Stimulated activated memory B cell treated with anti-CD40 and anti-IgM and Interleukin-4, amounts not matched to agents 10 μg/mL and 1 μg/mL and 100 μg/mL, for 72 hours (primary cell): ENCODE data around the gene LMAN1L.

Source experiments
- ATAC-seq: fragments of 150-1000 bp; cut with Tn5 transposase; 2 replicates; pipeline ENCODE4 v1.10.0; 2021
- H3K27ac Mint-ChIP-seq: one replicate; pipeline ENCODE4 v1.8.0; 2022; ENCODE audit warnings: mild to moderate bottlenecking, mixed read lengths
- H3K27me3 Mint-ChIP-seq: one replicate; pipeline ENCODE4 v1.8.0; 2022; ENCODE audit warnings: mixed read lengths
- H3K36me3 Mint-ChIP-seq: one replicate; pipeline ENCODE4 v1.8.0; 2022; ENCODE audit warnings: mixed read lengths
- H3K4me1 Mint-ChIP-seq: one replicate; pipeline ENCODE4 v1.8.0; 2022; ENCODE audit warnings: mixed read lengths
- H3K4me3 Mint-ChIP-seq: one replicate; pipeline ENCODE4 v1.8.0; 2022; ENCODE audit warnings: mild to moderate bottlenecking, moderate library complexity, mixed read lengths
- H3K9me3 Mint-ChIP-seq: one replicate; pipeline ENCODE4 v1.8.0; 2022; ENCODE audit warnings: mixed read lengths

Gene LMAN1L

DNA sequence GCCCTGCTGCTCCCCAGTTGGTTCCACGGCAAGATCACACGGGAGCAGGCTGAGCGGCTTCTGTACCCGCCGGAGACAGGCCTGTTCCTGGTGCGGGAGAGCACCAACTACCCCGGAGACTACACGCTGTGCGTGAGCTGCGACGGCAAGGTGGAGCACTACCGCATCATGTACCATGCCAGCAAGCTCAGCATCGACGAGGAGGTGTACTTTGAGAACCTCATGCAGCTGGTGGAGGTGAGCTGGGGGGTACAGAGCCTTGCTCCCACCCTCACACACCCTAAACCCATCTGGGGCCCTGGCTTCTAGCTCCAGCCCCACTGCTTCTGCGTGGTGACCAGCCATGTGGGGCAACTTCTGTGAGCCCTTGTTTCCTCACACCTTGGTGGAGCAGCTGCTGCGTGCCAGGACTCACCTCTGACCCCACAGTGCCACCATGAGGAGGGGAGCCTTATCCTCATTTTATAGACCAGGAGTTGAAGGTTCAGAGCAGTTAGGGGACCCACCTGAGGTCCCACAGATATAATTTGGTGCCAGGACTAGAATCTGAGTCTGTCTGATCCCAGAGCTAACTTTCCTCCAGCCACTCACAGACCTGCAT is 13.3 kb upstream of the LMAN1L start:
- peak; percentile 50 for ATAC-seq
- H3K36me3 Mint-ChIP-seq, result peaks cover 64% of the 10 kb centered on the region
- H3K4me3 Mint-ChIP-seq, result no peak overlapping the region
- peak overlapping the region; percentile 88 for H3K27ac Mint-ChIP-seq
- peaks cover 71% of the 10 kb centered on the region for H3K4me1 Mint-ChIP-seq
- H3K9me3 Mint-ChIP-seq, result no peaks in the 10 kb centered on the region
- no peaks in the 10 kb centered on the region for H3K27me3 Mint-ChIP-seq

DNA sequence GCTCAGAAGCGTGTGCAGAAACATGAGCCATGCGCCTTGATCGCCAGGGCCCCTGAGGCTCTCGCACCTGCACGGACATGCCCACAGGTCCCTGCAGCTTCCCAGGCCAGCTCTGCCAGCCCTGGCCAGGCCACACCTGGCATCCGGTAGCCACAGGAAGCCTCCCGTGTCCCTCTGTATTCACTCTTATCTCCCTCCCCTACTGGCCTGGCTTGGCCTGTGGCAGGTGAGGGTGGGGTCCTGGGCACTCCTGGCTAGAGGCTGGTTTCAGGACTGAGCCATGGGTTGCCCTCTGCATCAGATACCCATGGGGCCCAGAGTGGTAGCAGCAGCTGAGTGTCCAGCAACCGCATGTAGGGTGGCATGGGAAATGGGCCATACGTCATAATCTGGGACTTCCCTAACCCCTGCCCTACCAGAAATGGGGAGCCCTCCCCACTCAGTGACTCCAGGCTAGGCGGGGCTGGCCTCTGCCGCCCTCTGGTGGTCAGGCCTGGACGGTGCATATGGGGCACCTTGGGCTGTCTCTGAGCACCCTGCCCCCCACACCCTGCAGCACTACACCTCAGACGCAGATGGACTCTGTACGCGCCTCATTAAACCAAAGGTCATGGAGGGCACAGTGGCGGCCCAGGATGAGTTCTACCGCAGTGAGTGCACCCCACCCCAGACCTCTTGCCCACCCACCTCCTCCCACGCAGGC is 12.6 kb upstream of the LMAN1L start:
- H3K4me3 Mint-ChIP-seq, result peak overlapping the region; percentile 18
- H3K27ac Mint-ChIP-seq, result peak overlapping the region; percentile 88
- H3K36me3 Mint-ChIP-seq, result peaks cover 70% of the 10 kb centered on the region
- ATAC-seq, result peak; percentile 95
- peaks cover 70% of the 10 kb centered on the region for H3K4me1 Mint-ChIP-seq
- no peaks in the 10 kb centered on the region for H3K27me3 Mint-ChIP-seq
- H3K9me3 Mint-ChIP-seq, result no peaks in the 10 kb centered on the region

DNA sequence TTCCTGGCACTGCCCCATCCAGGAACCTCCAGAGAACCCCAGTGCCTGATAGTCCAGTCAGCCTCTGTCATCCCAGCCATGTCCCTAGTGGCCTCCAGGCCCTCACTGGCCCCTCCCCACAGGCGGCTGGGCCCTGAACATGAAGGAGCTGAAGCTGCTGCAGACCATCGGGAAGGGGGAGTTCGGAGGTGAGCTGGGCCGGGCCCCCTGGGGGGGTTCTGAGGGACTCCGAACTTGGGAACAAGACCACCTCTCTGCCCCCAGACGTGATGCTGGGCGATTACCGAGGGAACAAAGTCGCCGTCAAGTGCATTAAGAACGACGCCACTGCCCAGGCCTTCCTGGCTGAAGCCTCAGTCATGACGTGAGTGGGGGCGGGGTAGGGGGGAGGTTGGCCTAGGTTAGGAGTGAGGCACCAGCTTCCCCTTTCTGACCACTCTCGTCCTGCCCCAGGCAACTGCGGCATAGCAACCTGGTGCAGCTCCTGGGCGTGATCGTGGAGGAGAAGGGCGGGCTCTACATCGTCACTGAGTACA is 12.0 kb upstream of the LMAN1L start:
- ATAC-seq, result peak; percentile 56
- peaks cover 71% of the 10 kb centered on the region for H3K36me3 Mint-ChIP-seq
- H3K9me3 Mint-ChIP-seq, result no peaks in the 10 kb centered on the region
- peaks cover 65% of the 10 kb centered on the region for H3K4me1 Mint-ChIP-seq
- H3K27me3 Mint-ChIP-seq, result no peaks in the 10 kb centered on the region
- H3K27ac Mint-ChIP-seq, result peak overlapping the region; percentile 88
- H3K4me3 Mint-ChIP-seq, result peak overlapping the region; percentile 18

DNA sequence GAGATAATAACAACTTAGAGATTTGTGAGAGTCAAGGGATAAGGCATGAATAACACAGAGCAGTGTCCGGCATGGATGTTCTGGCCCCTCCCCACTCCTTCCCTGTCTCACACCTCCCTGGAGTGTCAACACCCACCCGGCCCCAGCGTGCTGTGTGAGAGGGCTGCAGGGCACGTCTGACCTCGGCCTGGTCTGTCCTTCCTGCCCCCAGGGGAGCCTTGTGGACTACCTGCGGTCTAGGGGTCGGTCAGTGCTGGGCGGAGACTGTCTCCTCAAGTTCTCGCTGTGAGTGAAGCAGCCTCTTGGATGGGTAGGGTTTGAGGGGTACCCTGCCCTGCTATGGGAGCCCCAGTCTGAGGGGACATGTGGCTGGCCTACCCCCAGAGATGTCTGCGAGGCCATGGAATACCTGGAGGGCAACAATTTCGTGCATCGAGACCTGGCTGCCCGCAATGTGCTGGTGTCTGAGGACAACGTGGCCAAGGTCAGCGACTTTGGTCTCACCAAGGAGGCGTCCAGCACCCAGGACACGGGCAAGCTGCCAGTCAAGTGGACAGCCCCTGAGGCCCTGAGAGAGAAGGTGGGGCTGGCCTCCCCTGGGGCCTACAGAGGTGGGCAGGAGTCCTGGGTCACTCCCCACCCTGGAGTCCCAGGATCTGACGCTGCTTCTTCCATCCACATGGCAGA is 11.2 kb upstream of the LMAN1L start:
- Mint-ChIP-seq H3K4me1 (peaks cover 60% of the 10 kb centered on the region), H3K27ac (peak overlapping the region; percentile 88), H3K4me3 (no peak overlapping the region), H3K36me3 (peaks cover 64% of the 10 kb centered on the region), H3K9me3 (no peaks in the 10 kb centered on the region), H3K27me3 (no peaks in the 10 kb centered on the region)
- no peak for ATAC-seq

DNA sequence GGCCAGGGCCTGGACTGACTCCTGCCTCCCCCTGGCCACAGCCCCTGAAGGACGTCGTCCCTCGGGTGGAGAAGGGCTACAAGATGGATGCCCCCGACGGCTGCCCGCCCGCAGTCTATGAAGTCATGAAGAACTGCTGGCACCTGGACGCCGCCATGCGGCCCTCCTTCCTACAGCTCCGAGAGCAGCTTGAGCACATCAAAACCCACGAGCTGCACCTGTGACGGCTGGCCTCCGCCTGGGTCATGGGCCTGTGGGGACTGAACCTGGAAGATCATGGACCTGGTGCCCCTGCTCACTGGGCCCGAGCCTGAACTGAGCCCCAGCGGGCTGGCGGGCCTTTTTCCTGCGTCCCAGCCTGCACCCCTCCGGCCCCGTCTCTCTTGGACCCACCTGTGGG is 10.3 kb upstream of the LMAN1L start:
- H3K36me3 Mint-ChIP-seq, result peaks cover 64% of the 10 kb centered on the region
- H3K4me1 Mint-ChIP-seq, result peaks cover 65% of the 10 kb centered on the region

DNA sequence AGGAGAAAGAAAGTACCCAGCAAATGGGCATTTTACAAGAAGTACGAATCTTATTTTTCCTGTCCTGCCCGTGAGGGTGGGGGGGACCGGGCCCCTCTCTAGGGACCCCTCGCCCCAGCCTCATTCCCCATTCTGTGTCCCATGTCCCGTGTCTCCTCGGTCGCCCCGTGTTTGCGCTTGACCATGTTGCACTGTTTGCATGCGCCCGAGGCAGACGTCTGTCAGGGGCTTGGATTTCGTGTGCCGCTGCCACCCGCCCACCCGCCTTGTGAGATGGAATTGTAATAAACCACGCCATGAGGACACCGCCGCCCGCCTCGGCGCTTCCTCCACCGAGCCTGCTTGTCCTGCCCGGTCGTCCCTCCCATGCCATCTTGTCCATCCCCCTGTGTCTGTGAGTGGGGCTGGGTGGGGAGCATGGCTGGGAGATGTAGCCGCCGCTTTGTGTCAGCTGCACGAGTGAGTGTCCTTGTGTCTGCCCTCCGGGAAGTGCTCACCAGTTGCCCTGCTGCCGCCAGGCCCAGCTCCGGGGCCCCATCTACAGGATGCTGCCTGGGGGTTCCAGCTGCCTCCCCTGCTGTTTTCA is 9.7 kb upstream of the LMAN1L start:
- Mint-ChIP-seq H3K27ac (no peak overlapping the region), H3K36me3 (peaks cover 62% of the 10 kb centered on the region), H3K9me3 (no peaks in the 10 kb centered on the region), H3K27me3 (no peaks in the 10 kb centered on the region), H3K4me3 (no peak overlapping the region), H3K4me1 (peaks cover 65% of the 10 kb centered on the region)
- no peak for ATAC-seq

More for the DNA sequence above, 10.3 kb upstream of the LMAN1L start:
- no peak overlapping the region for H3K27ac Mint-ChIP-seq
- H3K9me3 Mint-ChIP-seq, result no peaks in the 10 kb centered on the region
- H3K4me3 Mint-ChIP-seq, result no peak overlapping the region
- H3K27me3 Mint-ChIP-seq, result no peaks in the 10 kb centered on the region
- ATAC-seq, result no peak

DNA sequence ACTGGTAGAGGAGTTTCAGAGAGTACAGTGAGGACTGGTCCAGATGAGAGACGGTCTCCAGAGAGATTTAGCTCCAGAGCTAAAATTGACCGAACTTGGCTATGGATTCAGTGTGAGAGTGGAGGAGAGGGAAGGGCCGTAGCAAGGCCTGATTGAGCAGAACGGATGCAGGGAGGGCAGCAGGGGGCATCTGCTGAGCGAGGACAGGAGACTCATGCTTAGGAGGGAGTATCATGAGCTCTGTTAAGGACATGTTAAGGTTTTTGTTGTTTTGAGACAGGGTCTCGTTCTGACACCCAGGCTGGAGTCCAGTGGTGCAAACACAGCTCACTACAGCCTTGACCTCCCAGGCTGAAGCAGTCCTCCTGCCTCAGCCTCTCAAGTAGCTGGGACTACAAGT is 7.7 kb upstream of the LMAN1L start:
- Mint-ChIP-seq H3K4me3 (peak overlapping the region; percentile 2), H3K27me3 (no peaks in the 10 kb centered on the region), H3K4me1 (peaks cover 63% of the 10 kb centered on the region), H3K9me3 (no peaks in the 10 kb centered on the region), H3K27ac (peak overlapping the region; percentile 44), H3K36me3 (peaks cover 45% of the 10 kb centered on the region)
- no peak for ATAC-seq

DNA sequence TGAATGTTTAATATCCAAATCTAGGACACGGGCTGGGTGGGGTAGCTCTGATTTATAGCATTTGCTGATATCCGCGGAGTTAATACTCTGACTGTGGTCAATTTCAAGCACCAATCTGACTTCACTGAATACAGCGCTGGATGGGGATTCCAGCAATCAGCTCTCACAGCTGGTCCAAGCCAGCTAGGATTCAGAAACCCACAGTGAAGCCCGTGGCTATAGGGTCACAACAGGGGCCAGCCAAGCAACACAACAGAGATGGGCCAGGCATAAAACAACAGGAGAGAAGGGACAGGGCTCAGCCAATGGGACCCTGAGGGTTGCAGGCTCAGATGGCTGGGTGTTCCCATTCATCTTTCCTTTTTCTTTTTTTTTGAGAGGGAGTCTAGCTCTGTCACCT is 5.4 kb upstream of the LMAN1L start:
- Mint-ChIP-seq H3K9me3 (no peaks in the 10 kb centered on the region), H3K27ac (peak overlapping the region; percentile 77), H3K4me1 (peaks cover 47% of the 10 kb centered on the region), H3K27me3 (no peaks in the 10 kb centered on the region), H3K4me3 (peak overlapping the region; percentile 32), H3K36me3 (peaks cover 25% of the 10 kb centered on the region)
- peak; percentile 6 for ATAC-seq

DNA sequence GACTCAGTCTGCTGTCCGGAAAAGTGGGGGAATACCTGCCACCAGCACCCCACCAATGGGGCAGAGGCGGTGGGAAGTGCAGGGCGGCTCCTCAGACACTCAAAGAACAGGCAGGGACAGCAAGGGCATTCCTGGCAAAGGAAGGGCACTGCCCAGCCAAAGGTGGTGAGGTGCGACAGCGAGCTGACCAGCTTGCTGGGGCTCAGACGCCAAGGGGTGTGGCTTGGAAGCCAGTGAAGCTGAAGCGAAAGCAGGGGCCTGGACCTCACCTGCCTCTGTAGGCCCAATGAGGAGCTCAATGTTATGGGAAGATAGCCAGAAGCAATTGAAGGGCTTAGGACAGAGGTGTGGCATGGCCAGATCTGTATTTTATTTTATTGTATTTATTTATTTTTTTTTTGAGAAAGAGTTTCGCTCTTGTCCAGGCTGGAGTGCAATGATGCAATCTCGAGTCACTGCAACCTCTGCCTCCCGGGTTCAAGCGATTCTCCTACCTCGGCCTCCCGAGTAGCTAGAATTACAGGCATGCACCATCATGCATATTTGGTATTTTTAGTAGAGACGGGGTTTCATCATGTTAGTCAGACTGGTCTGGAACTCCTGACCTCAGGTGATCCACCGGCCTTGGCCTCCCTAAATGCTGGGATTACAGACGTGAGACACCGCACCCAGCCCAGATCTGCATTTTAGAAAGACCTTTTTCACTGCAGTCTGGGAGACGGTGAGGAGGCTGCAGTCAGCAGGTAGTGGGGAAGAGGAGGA is 4.4 kb upstream of the LMAN1L start:
- Mint-ChIP-seq H3K4me3 (no peak overlapping the region), H3K36me3 (peaks cover 16% of the 10 kb centered on the region), H3K27ac (peak overlapping the region; percentile 77), H3K4me1 (peaks cover 47% of the 10 kb centered on the region), H3K9me3 (no peaks in the 10 kb centered on the region), H3K27me3 (no peaks in the 10 kb centered on the region)
- peak; percentile 5 for ATAC-seq

DNA sequence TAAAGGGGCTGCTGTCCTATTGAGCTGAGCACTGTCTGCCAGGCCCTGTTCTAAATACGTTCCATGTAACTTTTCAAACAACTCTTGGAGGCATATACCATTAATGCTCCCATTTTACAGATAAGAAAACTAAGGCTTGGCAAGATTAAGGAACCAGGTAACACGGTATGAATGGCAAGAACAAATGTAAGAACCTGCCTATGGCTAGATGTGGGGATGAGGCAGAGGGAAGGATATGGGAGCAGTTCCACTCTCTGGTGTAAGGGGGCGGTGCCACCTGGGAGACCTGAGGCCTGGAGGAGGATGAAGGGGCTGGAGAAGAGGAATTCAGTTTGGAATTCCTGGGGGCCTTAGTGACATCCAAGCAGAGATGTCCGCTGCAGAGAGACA is 3.8 kb upstream of the LMAN1L start:
- H3K36me3 Mint-ChIP-seq, result peaks cover 13% of the 10 kb centered on the region
- H3K9me3 Mint-ChIP-seq, result no peaks in the 10 kb centered on the region
- no peak overlapping the region for H3K4me3 Mint-ChIP-seq
- H3K4me1 Mint-ChIP-seq, result peaks cover 47% of the 10 kb centered on the region
- H3K27ac Mint-ChIP-seq, result peak overlapping the region; percentile 77
- no peaks in the 10 kb centered on the region for H3K27me3 Mint-ChIP-seq
- no peak for ATAC-seq

DNA sequence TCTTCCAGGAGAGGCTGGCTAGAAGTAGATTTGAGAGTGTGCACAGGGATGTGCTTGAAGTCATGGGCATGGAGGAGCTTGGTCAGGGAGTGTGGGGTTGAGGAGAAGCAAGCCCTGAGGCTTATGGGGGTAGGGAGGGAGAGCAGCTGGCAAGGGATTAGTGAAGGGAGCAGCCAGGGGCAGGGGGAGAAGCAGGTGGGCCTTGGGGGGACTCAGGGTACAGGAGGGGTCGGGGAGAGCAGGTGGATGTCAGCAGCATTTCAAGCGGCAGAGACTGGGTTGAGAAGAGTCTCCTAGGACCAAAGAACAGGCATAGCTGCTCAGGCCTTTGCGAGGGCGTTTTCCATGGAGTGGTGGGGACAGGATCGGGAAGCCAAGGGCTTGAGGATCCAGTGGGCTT is 3.4 kb upstream of the LMAN1L start:
- no peak overlapping the region for H3K4me3 Mint-ChIP-seq
- no peak for ATAC-seq
- peaks cover 8% of the 10 kb centered on the region for H3K36me3 Mint-ChIP-seq
- H3K9me3 Mint-ChIP-seq, result no peaks in the 10 kb centered on the region
- H3K27me3 Mint-ChIP-seq, result no peaks in the 10 kb centered on the region
- H3K4me1 Mint-ChIP-seq, result peaks cover 44% of the 10 kb centered on the region
- peak overlapping the region; percentile 77 for H3K27ac Mint-ChIP-seq

DNA sequence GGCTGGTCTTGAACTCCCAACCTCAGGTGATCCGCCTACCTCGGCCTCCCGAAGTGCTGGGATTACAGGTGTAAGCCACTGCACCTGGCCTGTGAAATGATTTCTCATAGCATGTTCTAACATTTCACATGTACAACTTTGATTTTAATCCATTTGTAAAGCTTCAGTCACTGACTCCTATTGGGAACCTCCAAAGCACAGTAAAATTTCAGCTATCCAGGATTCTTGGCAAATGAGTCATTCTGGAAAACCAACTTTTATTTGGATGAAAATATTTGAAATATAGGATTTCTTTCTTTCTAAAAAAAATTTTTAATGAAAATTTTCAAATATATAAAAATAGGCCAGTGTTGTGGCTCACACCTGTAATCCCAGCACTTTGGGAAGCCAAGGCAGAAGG is 2.7 kb upstream of the LMAN1L start:
- no peak overlapping the region for H3K27ac Mint-ChIP-seq
- H3K27me3 Mint-ChIP-seq, result no peaks in the 10 kb centered on the region
- H3K9me3 Mint-ChIP-seq, result no peaks in the 10 kb centered on the region
- no peak overlapping the region for H3K4me3 Mint-ChIP-seq
- no peak for ATAC-seq
- peaks cover 38% of the 10 kb centered on the region for H3K4me1 Mint-ChIP-seq
- H3K36me3 Mint-ChIP-seq, result peaks cover 1% of the 10 kb centered on the region

DNA sequence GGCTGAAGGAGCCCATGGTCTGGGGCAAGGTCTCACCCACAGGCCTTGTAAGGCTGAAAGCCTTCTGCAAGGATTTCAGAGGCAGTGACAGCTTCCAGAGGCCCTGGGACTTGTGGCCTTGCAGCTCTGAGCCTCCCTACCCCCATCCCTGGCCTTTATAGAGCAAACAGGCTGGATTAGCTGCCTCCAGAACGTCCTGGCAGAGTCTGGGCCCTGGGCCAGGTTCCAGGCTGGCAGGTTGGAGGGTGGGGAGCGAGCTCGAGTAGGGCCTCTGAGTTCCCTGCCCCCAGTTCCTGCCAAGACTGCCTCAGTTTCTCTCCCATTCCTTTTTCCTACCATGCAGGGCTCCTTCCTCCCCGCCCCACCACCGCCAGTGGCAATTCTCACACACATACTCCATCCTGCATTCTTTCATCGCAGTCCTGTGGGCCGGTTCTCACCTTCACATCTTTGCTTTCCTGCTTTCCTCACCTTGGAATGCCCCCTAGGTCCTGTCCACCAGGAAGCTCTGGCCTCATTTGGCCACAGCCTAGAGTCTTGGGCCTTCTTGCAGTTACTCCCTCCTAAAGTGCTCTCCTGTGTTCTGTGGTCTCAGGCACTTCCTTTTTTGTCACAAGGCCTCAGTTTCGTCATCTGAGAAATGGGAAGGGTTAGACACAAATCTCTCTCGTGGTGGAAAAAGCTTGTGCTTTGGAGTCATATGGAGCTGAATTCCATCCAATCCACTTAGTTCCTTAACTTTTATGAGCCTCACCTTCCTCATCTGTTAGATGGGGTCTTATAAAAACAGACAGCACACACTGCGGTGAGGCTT is 2.7 kb downstream of the LMAN1L start:
- Mint-ChIP-seq H3K4me1 (peaks cover 36% of the 10 kb centered on the region), H3K36me3 (no peaks in the 10 kb centered on the region), H3K9me3 (no peaks in the 10 kb centered on the region), H3K4me3 (no peak overlapping the region), H3K27ac (peak overlapping the region; percentile 10), H3K27me3 (peaks cover 9% of the 10 kb centered on the region)
- ATAC-seq, result no peak

DNA sequence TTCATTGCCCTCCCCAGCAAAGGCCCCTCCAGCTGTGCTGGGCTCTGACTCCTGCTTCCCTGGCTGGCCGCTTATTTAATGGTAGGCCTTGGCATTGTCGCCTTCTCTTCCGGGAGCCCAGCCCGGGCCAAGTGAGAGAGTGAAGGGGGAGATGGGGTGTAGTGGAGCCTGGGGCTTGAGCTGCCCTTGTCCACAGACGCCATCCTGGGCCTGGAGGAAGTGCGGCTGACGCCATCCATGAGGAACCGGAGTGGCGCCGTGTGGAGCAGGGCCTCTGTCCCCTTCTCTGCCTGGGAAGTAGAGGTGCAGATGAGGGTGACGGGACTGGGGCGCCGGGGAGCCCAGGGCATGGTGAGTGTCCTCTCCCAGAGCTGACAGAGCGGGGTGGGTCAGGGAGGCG is 3.3 kb downstream of the LMAN1L start:
- Mint-ChIP-seq H3K27ac (no peak overlapping the region), H3K36me3 (no peaks in the 10 kb centered on the region), H3K4me1 (peaks cover 42% of the 10 kb centered on the region), H3K4me3 (no peak overlapping the region), H3K9me3 (no peaks in the 10 kb centered on the region), H3K27me3 (peaks cover 9% of the 10 kb centered on the region)
- ATAC-seq, result peak; percentile 20
